ENCODE data around the gene TRIM29.
"Not testable (repeated sequence)": the region's sequence is repeated elsewhere in the genome, so short reads cannot be mapped to it uniquely, and the experiment has no call there.

TRIM29 gene

GRCh38 chr11:120137611-120138521 is at the start of gene TRIM29:
TRIM29 (minus strand) TSS chr11:120138113; CDS start chr11:120138031, 82 bp downstream.
- DNase-seq (ENCODE audit: low read depth): no peak

GRCh38 chr11:120186774-120187591 is 49.1 kb upstream of the TRIM29 start:
- no peak for DNase-seq (ENCODE audit: low read depth)

- no peak for DNase-seq (ENCODE audit: low read depth)
Observed at GRCh38 chr11:120186456-120186773, 48.5 kb upstream of the TRIM29 start.

GRCh38 chr11:120185706-120186455 is 48.0 kb upstream of the TRIM29 start:
- no peak for DNase-seq (ENCODE audit: low read depth)

GRCh38 chr11:120184946-120185705 is 47.2 kb upstream of the TRIM29 start:
- DNase-seq (ENCODE audit: low read depth): no peak

- no peak for DNase-seq (ENCODE audit: low read depth)
Observed at GRCh38 chr11:120184371-120184945, 46.5 kb upstream of the TRIM29 start.

- DNase-seq (ENCODE audit: low read depth): no peak
Observed at GRCh38 chr11:120183701-120184141, 45.8 kb upstream of the TRIM29 start.

- no peak for DNase-seq (ENCODE audit: low read depth)
Observed at GRCh38 chr11:120182790-120183491, 45.0 kb upstream of the TRIM29 start.

- DNase-seq (ENCODE audit: low read depth): no peak
Observed at GRCh38 chr11:120182372-120182771, 44.5 kb upstream of the TRIM29 start.

GRCh38 chr11:120181376-120181975 is 43.6 kb upstream of the TRIM29 start:
- DNase-seq (ENCODE audit: low read depth): no peak

- no peak for DNase-seq (ENCODE audit: low read depth)
Observed at GRCh38 chr11:120180551-120181232, 42.8 kb upstream of the TRIM29 start.

- not testable (repeated sequence) for DNase-seq (ENCODE audit: low read depth)
Observed at GRCh38 chr11:120180063-120180462, 42.1 kb upstream of the TRIM29 start.

- DNase-seq (ENCODE audit: low read depth): no peak
Observed at GRCh38 chr11:120179057-120179672, 41.3 kb upstream of the TRIM29 start.

- no peak for DNase-seq (ENCODE audit: low read depth)
Observed at GRCh38 chr11:120178561-120179056, 40.7 kb upstream of the TRIM29 start.

GRCh38 chr11:120174866-120175265 is 37.0 kb upstream of the TRIM29 start:
- DNase-seq (ENCODE audit: low read depth): no peak

- no peak for DNase-seq (ENCODE audit: low read depth)
Observed at GRCh38 chr11:120173807-120174206, 35.9 kb upstream of the TRIM29 start.

GRCh38 chr11:120173019-120173705 is 35.2 kb upstream of the TRIM29 start:
- DNase-seq (ENCODE audit: low read depth): no peak

Measured in HS-27A (cell line).